GM19043 (cell line): Measurements from ENCODE around the gene MICAL1.
"Not testable (repeated sequence)": the region's sequence is repeated elsewhere in the genome, so short reads cannot be mapped to it uniquely, and the experiment has no call there.

ENCODE experiments used
- ATAC-seq: cut with Tn5 transposase; IDR thresholded peaks from one replicate; pipeline ENCODE4 v1.9.1; 2021; ENCODE audit warnings: low read depth; ENCODE audit not compliant: unreplicated experiment

Gene MICAL1

GRCh38 chr6:109477184-109477583 is 21.6 kb upstream of the MICAL1 start:
- no peak for ATAC-seq

- ATAC-seq: no peak
Measured at GRCh38 chr6:109475625-109476024, 20.1 kb upstream of the MICAL1 start.

- no peak for ATAC-seq
Measured at GRCh38 chr6:109474995-109475394, 19.4 kb upstream of the MICAL1 start.

- ATAC-seq: no peak
Measured at GRCh38 chr6:109473120-109473519, 17.5 kb upstream of the MICAL1 start.

- ATAC-seq: peak; percentile 59
Measured at GRCh38 chr6:109472132-109472995, 16.8 kb upstream of the MICAL1 start.

GRCh38 chr6:109471105-109471810 is 15.7 kb upstream of the MICAL1 start:
- ATAC-seq: no peak

GRCh38 chr6:109469591-109470189 is 14.1 kb upstream of the MICAL1 start:
- ATAC-seq: no peak

- no peak for ATAC-seq
Measured at GRCh38 chr6:109467696-109468095, 12.1 kb upstream of the MICAL1 start.

- ATAC-seq: no peak
Measured at GRCh38 chr6:109466212-109466923, 10.8 kb upstream of the MICAL1 start.

GRCh38 chr6:109465772-109466171 is 10.2 kb upstream of the MICAL1 start:
- ATAC-seq: no peak

- ATAC-seq: no peak
Measured at GRCh38 chr6:109461733-109462526, 6.4 kb upstream of the MICAL1 start.

- not testable (repeated sequence) for ATAC-seq
Measured at GRCh38 chr6:109461205-109461604, 5.6 kb upstream of the MICAL1 start.

- ATAC-seq: no peak
Measured at GRCh38 chr6:109460161-109460829, 4.7 kb upstream of the MICAL1 start.

GRCh38 chr6:109458774-109459531 is 3.4 kb upstream of the MICAL1 start:
- ATAC-seq: peak; percentile 21

GRCh38 chr6:109457562-109457996 is 2.0 kb upstream of the MICAL1 start:
- ATAC-seq: no peak

GRCh38 chr6:109456710-109457561 is 1.4 kb upstream of the MICAL1 start:
- ATAC-seq: no peak

GRCh38 chr6:109456111-109456583 is 575 bp upstream of the MICAL1 start:
- ATAC-seq: peak; percentile 3
